K562 (cell line): ENCODE data around the gene ANKDD1A. TPM values are rescaled to one million over a fixed set of nuclear protein-coding genes. Genes with fewer than 3 reads are reported as not detected.
A peak's percentile ranks its signal among the peaks of the same experiment; 100 is the strongest.

ENCODE experiments used
- AFF4 ChIP-seq: sonication (generic); formaldehyde crosslinking; IDR thresholded peaks from 2 replicates; pipeline ENCODE4 v1.8.0; 2023; ENCODE audit warnings: mild to moderate bottlenecking, missing genetic modification reagents
- CTBP1 ChIP-seq: fragments of 450-650 bp; IDR thresholded peaks from 2 replicates; pipeline ENCODE4 v1.6.1; 2016; ENCODE audit warnings: borderline replicate concordance
- FOXP1 ChIP-seq: sonication (generic); formaldehyde crosslinking; IDR thresholded peaks from 2 replicates; pipeline ENCODE4 v1.8.0; 2022; ENCODE audit warnings: mild to moderate bottlenecking, missing genetic modification reagents
- HBP1 ChIP-seq: fragments of 450-650 bp; formaldehyde crosslinking; IDR thresholded peaks from 2 replicates; pipeline ENCODE4 v1.4.0; 2022; ENCODE audit warnings: missing genetic modification characterization
- HDAC2 ChIP-seq: fragments of 450-650 bp; IDR thresholded peaks from 2 replicates; pipeline ENCODE4 v1.6.1; 2016; ENCODE audit warnings: mild to moderate bottlenecking
- LCOR ChIP-seq: sonication (generic); formaldehyde crosslinking; IDR thresholded peaks from 2 replicates; pipeline ENCODE4 v1.8.0; 2022; ENCODE audit warnings: mild to moderate bottlenecking, missing genetic modification reagents
- NEUROD1 ChIP-seq: fragments of 150-350 bp; IDR thresholded peaks from 2 replicates; pipeline ENCODE4 v1.6.1; 2014; ENCODE audit warnings: borderline replicate concordance, low read length, low read depth; ENCODE audit not compliant: partially characterized antibody
- NRF1 ChIP-seq, 2 experiments: fragments of 450-650 bp; IDR thresholded peaks in 1 of 2; conservative IDR thresholded peaks in 1 of 2; 2 replicates each; pipeline ENCODE4 v1.6.1; 2014; ENCODE audit warnings: mild to moderate bottlenecking in 2 of 2
- RFX5 ChIP-seq: IDR thresholded peaks from 2 replicates; pipeline ENCODE4 v1.6.1; 2011; ENCODE audit warnings: low read depth, mild to moderate bottlenecking, improper control_type of control experiment, low read length
- SFPQ ChIP-seq: fragments of 200-400 bp; formaldehyde crosslinking; IDR thresholded peaks from 2 replicates; pipeline ENCODE4 v1.6.1; 2017; ENCODE audit warnings: mild to moderate bottlenecking, low read depth, low read length, moderate library complexity
- SIN3B ChIP-seq: fragments of 450-650 bp; IDR thresholded peaks from 2 replicates; pipeline ENCODE4 v1.6.1; 2017; ENCODE audit warnings: low read depth, mild to moderate bottlenecking, moderate library complexity
- SMAD4 ChIP-seq: fragments of 250-450 bp; sonication (Bioruptor Pico); conservative IDR thresholded peaks from 2 replicates; pipeline ENCODE4 v1.8.0; 2021; ENCODE audit warnings: inconsistent platforms, mild to moderate bottlenecking, moderate library complexity
- SREBF2 ChIP-seq: sonication (generic); formaldehyde crosslinking; IDR thresholded peaks from 2 replicates; pipeline ENCODE4 v1.4.0; 2020; ENCODE audit warnings: mild to moderate bottlenecking, missing genetic modification reagents
- ZEB2 ChIP-seq: fragments of 450-650 bp; IDR thresholded peaks from 2 replicates; pipeline ENCODE4 v1.6.1; 2016
- ZNF174 ChIP-seq: fragments of 250-450 bp; sonication (Bioruptor Pico); IDR thresholded peaks from 2 replicates; pipeline ENCODE4 v1.4.0; 2020; ENCODE audit warnings: mild to moderate bottlenecking
- ZNF398 ChIP-seq: fragments of 250-450 bp; sonication (Bioruptor Pico); IDR thresholded peaks from 2 replicates; pipeline ENCODE4 v1.8.0; 2021; ENCODE audit warnings: moderate library complexity, mild to moderate bottlenecking, inconsistent platforms
- polyA plus RNA-seq, 8 experiments: library from polyadenylated mRNA; depleted of rRNA in 4 of 8; stranded (reverse) in 5 of 8; unstranded in 3 of 8; fragments of >200 nt; fragmentation: Nextera tagmentation in 2 of 8; fragmentation: Illumina TruSeq in 1 of 8; extraction: Ambion mirVana in 2 of 8; extraction: Trizol in 1 of 8; gene quantifications; 2 replicates each; pipeline versions ENCODE4 v1.2.1 to v1.2.3, GENCODE V29; 2011 to 2014; ENCODE audit warnings: inconsistent platforms in 1 of 8, missing spikeins in 1 of 8
- total RNA-seq, 7 experiments: library from RNA; depleted of rRNA in 6 of 7; stranded (reverse); fragments of >200 nt in 6 of 7; fragmentation: Illumina TruSeq in 2 of 7; extraction: Trizol in 2 of 7; gene quantifications; 2 replicates each; pipeline versions ENCODE4 v1.2.1 to v1.2.3, GENCODE V29; 2011 to 2021; ENCODE audit warnings: low replicate concordance in 1 of 7

Gene ANKDD1A
- total and polyA plus RNA-seq, 9 of the 15 experiments (the other 6 are each of a cell fraction or from before 2014, with no cell fraction given) = 0.08 to 0.80 (median 0.43) TPM

GRCh38 chr15:64989416-64990167 lies 77.9 kb downstream of the ANKDD1A start, which contains the start of gene SPG21 (continued):
- TF ChIP-seq AFF4 (CRISPR knock-in tag) = 0 out of 2 replicates have a peak, but pooled peaks have one; percentile 49
- 0 out of 2 replicates have a peak, but pooled peaks have one; percentile 35 for TF ChIP-seq ZEB2
- no peak for TF ChIP-seq ZNF398
- peak in 1 of 2 experiments; percentile 75; a peak in 3 of 4 replicates for TF ChIP-seq NRF1 (conservative IDR thresholded peaks at IDR 0.05 in 1 of 2, IDR thresholded peaks at IDR 0.05 in 1 of 2)
- no peak for TF ChIP-seq SREBF2 (CRISPR knock-in tag)
- TF ChIP-seq NEUROD1 = peak; percentile 51
- peak; percentile 77 for TF ChIP-seq HDAC2
- TF ChIP-seq SMAD4 (CRISPR knock-in tag) = peak; percentile 82
- TF ChIP-seq HBP1 (CRISPR knock-in tag) = peak; percentile 88
- TF ChIP-seq FOXP1 (CRISPR knock-in tag) = peak; percentile 73; the same call in 1 of the 2 replicates
- TF ChIP-seq CTBP1 = peak; percentile 83; the same call in 1 of the 2 replicates
- TF ChIP-seq LCOR = no peak
- TF ChIP-seq SFPQ = no peak
- no peak for TF ChIP-seq RFX5
- no peak for TF ChIP-seq ZNF174 (CRISPR knock-in tag)
- peak; percentile 80 for TF ChIP-seq SIN3B
